Mammary epithelial cell (primary cell): ENCODE measurements around the gene FSTL4.

Source experiments
- CTCF ChIP-seq, 2 donors: IDR thresholded peaks in 1 of 2; conservative IDR thresholded peaks in 1 of 2; 2 replicates each; pipeline ENCODE4 v1.5.1; 2011 to 2012; ENCODE audit warnings: inconsistent platforms in 2 of 2, low read length in 2 of 2, mild to moderate bottlenecking in 2 of 2, control low read depth in 1 of 2, low read depth in 1 of 2; ENCODE audit not compliant: insufficient read depth in 1 of 2; ENCODE audit errors: extremely low read depth in 1 of 2
- EZH2 ChIP-seq: IDR thresholded peaks from 2 replicates; pipeline ENCODE4 v1.6.1; 2012; ENCODE audit warnings: low read length, inconsistent platforms, borderline replicate concordance

GRCh38 chr5:133201310-133201709 lies 411.0 kb downstream of the FSTL4 start:
- TF ChIP-seq EZH2 (no peak), CTCF (conservative IDR thresholded peaks at IDR 0.05 in 1 of 2, IDR thresholded peaks at IDR 0.05 in 1 of 2; ENCODE audit: extremely low read depth in 1 of 2, insufficient read depth in 1 of 2, low read depth in 1 of 2, low read length in 2 of 2) (no peak)
